HepG2 (cell line): ENCODE measurements around the gene PFN1. TPM values are rescaled to one million over a fixed set of nuclear protein-coding genes. Genes with fewer than 3 reads are reported as not detected.

ENCODE experiments used
- ARNTL ChIP-seq: sonication (generic); formaldehyde crosslinking; IDR thresholded peaks from 2 replicates; pipeline ENCODE4 v1.4.0; 2020; ENCODE audit warnings: mild to moderate bottlenecking, missing genetic modification reagents
- BCL3 ChIP-seq: sonication (generic); formaldehyde crosslinking; IDR thresholded peaks from 2 replicates; pipeline ENCODE4 v1.5.1; 2020; ENCODE audit warnings: mild to moderate bottlenecking, missing genetic modification reagents, moderate library complexity
- FOXO1 ChIP-seq: sonication (generic); formaldehyde crosslinking; IDR thresholded peaks from 2 replicates; pipeline ENCODE4 v1.4.0; 2020; ENCODE audit warnings: missing genetic modification reagents
- HMG20B ChIP-seq: conservative IDR thresholded peaks from 2 replicates; pipeline ENCODE4 v1.6.1; 2016; ENCODE audit warnings: missing genetic modification reagents, missing compliant biosample characterization
- HMGA1 ChIP-seq: sonication (generic); formaldehyde crosslinking; conservative IDR thresholded peaks from 2 replicates; pipeline ENCODE4 v1.4.0; 2020; ENCODE audit warnings: missing genetic modification reagents
- NFAT5 ChIP-seq: sonication (generic); formaldehyde crosslinking; IDR thresholded peaks from 2 replicates; pipeline ENCODE4 v1.4.0; 2020; ENCODE audit warnings: missing genetic modification reagents
- ONECUT2 ChIP-seq: sonication (generic); formaldehyde crosslinking; IDR thresholded peaks from 2 replicates; pipeline ENCODE4 v1.4.0; 2020; ENCODE audit warnings: missing genetic modification reagents
- PHF21A ChIP-seq: sonication (generic); formaldehyde crosslinking; IDR thresholded peaks from 2 replicates; pipeline ENCODE4 v1.5.0; 2020; ENCODE audit warnings: mild to moderate bottlenecking, missing genetic modification reagents
- POLR2AphosphoS5 ChIP-seq: IDR thresholded peaks from 2 replicates; pipeline ENCODE4 v1.6.1; 2012; ENCODE audit warnings: low read depth, low read length
- RAD21 ChIP-seq: fragments of 450-650 bp; formaldehyde crosslinking; IDR thresholded peaks from 2 replicates; pipeline ENCODE4 v1.5.0; 2020; ENCODE audit warnings: mild to moderate bottlenecking
- RBAK ChIP-seq: sonication (generic); formaldehyde crosslinking; IDR thresholded peaks from 2 replicates; pipeline ENCODE4 v1.5.1; 2020; ENCODE audit warnings: mild to moderate bottlenecking, missing genetic modification reagents
- RFX5 ChIP-seq: IDR thresholded peaks from 2 replicates; pipeline ENCODE4 v1.6.1; 2011; ENCODE audit warnings: low read depth, low read length, improper control_type of control experiment
- SIX4 ChIP-seq: sonication (generic); formaldehyde crosslinking; IDR thresholded peaks from 2 replicates; pipeline ENCODE4 v1.4.0; 2020; ENCODE audit warnings: missing genetic modification reagents
- SYNCRIP ChIP-seq: fragments of 200-400 bp; formaldehyde crosslinking; IDR thresholded peaks from 2 replicates; pipeline ENCODE4 v1.6.1; 2018; ENCODE audit warnings: mild to moderate bottlenecking, low read depth, low read length; ENCODE audit not compliant: insufficient read depth
- TCF7L2 ChIP-seq: IDR thresholded peaks from 2 replicates; pipeline ENCODE4 v1.6.1; 2011; ENCODE audit warnings: mild to moderate bottlenecking, low read depth, low read length, moderate library complexity
- TRIM24 ChIP-seq: sonication (generic); formaldehyde crosslinking; IDR thresholded peaks from 2 replicates; pipeline ENCODE4 v1.8.0; 2022; ENCODE audit warnings: mild to moderate bottlenecking, missing genetic modification reagents
- ZBTB21 ChIP-seq: sonication (generic); formaldehyde crosslinking; IDR thresholded peaks from 2 replicates; pipeline ENCODE4 v1.4.0; 2020; ENCODE audit warnings: missing genetic modification reagents
- ZBTB44 ChIP-seq: sonication (generic); formaldehyde crosslinking; IDR thresholded peaks from 2 replicates; pipeline ENCODE4 v1.4.0; 2020; ENCODE audit warnings: missing genetic modification reagents
- ZFP90 ChIP-seq: sonication (generic); formaldehyde crosslinking; IDR thresholded peaks from 2 replicates; pipeline ENCODE4 v1.8.0; 2022; ENCODE audit warnings: missing genetic modification reagents, mild to moderate bottlenecking, inconsistent platforms, borderline replicate concordance
- ZNF24 ChIP-seq: fragments of 450-650 bp; IDR thresholded peaks from 2 replicates; pipeline ENCODE4 v1.6.1; 2017; ENCODE audit warnings: antibody characterized with exemption, mild to moderate bottlenecking
- ZNF430 ChIP-seq: sonication (generic); formaldehyde crosslinking; IDR thresholded peaks from 2 replicates; pipeline ENCODE4 v1.9.0; 2021; ENCODE audit warnings: mild to moderate bottlenecking, missing genetic modification reagents
- ZNF572 ChIP-seq: sonication (generic); formaldehyde crosslinking; IDR thresholded peaks from 2 replicates; pipeline ENCODE4 v1.5.1; 2020; ENCODE audit warnings: mild to moderate bottlenecking, missing genetic modification reagents
- ZNF768 ChIP-seq: sonication (generic); formaldehyde crosslinking; IDR thresholded peaks from 2 replicates; pipeline ENCODE4 v1.4.0; 2020; ENCODE audit warnings: missing genetic modification reagents
- ZNF883 ChIP-seq: sonication (generic); formaldehyde crosslinking; IDR thresholded peaks from 2 replicates; pipeline ENCODE4 v1.5.1; 2020; ENCODE audit warnings: mild to moderate bottlenecking, missing genetic modification reagents; ENCODE audit errors: not compliant biosample characterization
- polyA plus RNA-seq, 8 experiments: library from polyadenylated mRNA; depleted of rRNA in 3 of 8; stranded (reverse) in 7 of 8; unstranded in 1 of 8; fragments of >200 nt; fragmentation: Illumina TruSeq in 4 of 8; extraction: Trizol in 4 of 8; gene quantifications; 2 replicates each; pipeline versions ENCODE4 v1.2.1 to v1.2.3, GENCODE V29; 2011 to 2016; ENCODE audit warnings: low read depth in 4 of 8, missing spikeins in 1 of 8, mixed read lengths in 1 of 8; ENCODE audit not compliant: insufficient read depth in 1 of 8
- total RNA-seq, 5 experiments: library from RNA; depleted of rRNA; stranded (reverse); fragments of >200 nt; fragmentation: Illumina TruSeq; extraction: Trizol; gene quantifications; 2 replicates each; pipeline ENCODE4 v1.2.3, GENCODE V29; 2016; ENCODE audit warnings: low read depth in 1 of 5

Gene PFN1
- total and polyA plus RNA-seq, 2 of the 13 experiments (the other 11 are each of a cell fraction or from before 2014, with no cell fraction given): 494 to 613 TPM

- TF ChIP-seq ZBTB44 (no peak), HMGA1 (no peak), ZBTB21 (peak; percentile 79), PHF21A (CRISPR knock-in tag) (peak; percentile 75), RAD21 (CRISPR knock-in tag) (peak; percentile 85), SYNCRIP (no peak), FOXO1 (no peak; the same call in 1 of the 2 replicates), BCL3 (CRISPR knock-in tag) (peak; percentile 92), ZNF24 (no peak), NFAT5 (no peak), ZNF768 (CRISPR knock-in tag) (peak; percentile 56; the same call in 1 of the 2 replicates), ONECUT2 (CRISPR knock-in tag) (no peak), TRIM24 (CRISPR knock-in tag) (no peak), ZNF572 (no peak), RFX5 (no peak), ZNF883 (peak; percentile 76), POLR2AphosphoS5 (peak; percentile 52; the same call in 1 of the 2 replicates), ARNTL (CRISPR knock-in tag) (no peak), TCF7L2 (no peak), SIX4 (peak; percentile 44; the same call in 1 of the 2 replicates), RBAK (no peak), HMG20B (CRISPR knock-in tag) (no peak), ZFP90 (peak; percentile 36; the same call in 1 of the 2 replicates), ZNF430 (CRISPR knock-in tag) (peak; percentile 50; the same call in 1 of the 2 replicates)
These were observed 38.8 kb upstream of the PFN1 start, which contains the start of gene CAMTA2 (continued) for GRCh38 chr17:4986951-4987766.
